Panc1 (cell line): ENCODE results near the gene MED23.

Experiments
- CTCF ChIP-seq: fragments of 450-650 bp; IDR thresholded peaks from 2 replicates; pipeline ENCODE4 v1.5.1; 2017; ENCODE audit warnings: mild to moderate bottlenecking
- POLR2AphosphoS5 ChIP-seq: IDR thresholded peaks from 2 replicates; pipeline ENCODE4 v1.6.1; 2012; ENCODE audit warnings: mild to moderate bottlenecking, low read depth, low read length, moderate library complexity
- SIN3A ChIP-seq: IDR thresholded peaks from 2 replicates; pipeline ENCODE4 v1.6.1; 2012; ENCODE audit warnings: low read depth, mild to moderate bottlenecking, low read length, moderate library complexity, borderline replicate concordance; ENCODE audit not compliant: insufficient read depth
- TCF7L2 ChIP-seq: IDR thresholded peaks from 2 replicates; pipeline ENCODE4 v1.6.1; 2011; ENCODE audit warnings: mild to moderate bottlenecking, low read depth, low read length, inconsistent platforms

- TF ChIP-seq POLR2AphosphoS5: no peak
- no peak for TF ChIP-seq CTCF
- TF ChIP-seq TCF7L2: no peak
- TF ChIP-seq SIN3A: no peak
These were observed 24.4 kb upstream of the MED23 start for GRCh38 chr6:131652472-131652871.
